ENCODE results near the gene TRPM1.

DNA sequence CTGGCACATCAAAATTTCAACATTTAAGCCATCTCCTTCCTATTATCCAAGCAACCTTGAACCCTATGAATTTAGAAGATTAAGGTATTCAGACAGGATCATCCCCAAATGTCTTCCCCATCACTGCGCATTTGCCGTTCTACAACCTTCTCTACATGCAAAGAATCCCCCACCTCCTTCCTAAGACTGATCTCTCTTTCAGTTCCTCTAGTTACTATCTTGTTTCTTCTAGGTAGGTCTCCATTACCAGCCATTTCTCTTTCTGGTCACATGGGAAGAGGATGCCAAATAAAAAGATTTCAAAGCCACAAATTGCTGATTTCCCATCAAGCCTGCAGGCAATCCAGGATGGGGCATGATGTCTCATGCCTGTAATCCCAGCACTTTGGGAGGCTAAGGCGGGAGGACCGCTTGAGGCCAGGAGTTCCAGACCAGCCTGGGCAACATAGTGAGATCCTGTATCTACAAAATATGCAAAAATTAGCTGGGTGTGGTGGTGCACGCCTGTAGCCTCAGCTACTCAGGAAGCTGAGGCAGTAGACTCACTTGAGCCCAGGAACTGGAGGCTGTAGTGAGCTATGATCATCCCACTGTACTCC, 80.4 kb downstream of the TRPM1 start:
- TF ChIP-seq, protein P1, sequence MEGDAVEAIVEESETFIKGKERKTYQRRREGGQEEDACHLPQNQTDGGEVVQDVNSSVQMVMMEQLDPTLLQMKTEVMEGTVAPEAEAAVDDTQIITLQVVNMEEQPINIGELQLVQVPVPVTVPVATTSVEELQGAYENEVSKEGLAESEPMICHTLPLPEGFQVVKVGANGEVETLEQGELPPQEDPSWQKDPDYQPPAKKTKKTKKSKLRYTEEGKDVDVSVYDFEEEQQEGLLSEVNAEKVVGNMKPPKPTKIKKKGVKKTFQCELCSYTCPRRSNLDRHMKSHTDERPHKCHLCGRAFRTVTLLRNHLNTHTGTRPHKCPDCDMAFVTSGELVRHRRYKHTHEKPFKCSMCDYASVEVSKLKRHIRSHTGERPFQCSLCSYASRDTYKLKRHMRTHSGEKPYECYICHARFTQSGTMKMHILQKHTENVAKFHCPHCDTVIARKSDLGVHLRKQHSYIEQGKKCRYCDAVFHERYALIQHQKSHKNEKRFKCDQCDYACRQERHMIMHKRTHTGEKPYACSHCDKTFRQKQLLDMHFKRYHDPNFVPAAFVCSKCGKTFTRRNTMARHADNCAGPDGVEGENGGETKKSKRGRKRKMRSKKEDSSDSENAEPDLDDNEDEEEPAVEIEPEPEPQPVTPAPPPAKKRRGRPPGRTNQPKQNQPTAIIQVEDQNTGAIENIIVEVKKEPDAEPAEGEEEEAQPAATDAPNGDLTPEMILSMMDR (IDR thresholded peaks at IDR 0.05): no peak
- no peak for TF ChIP-seq ZFX (IDR thresholded peaks at IDR 0.05; ENCODE audit: borderline replicate concordance)
